NCI-H748 (cell line): ENCODE results near the gene APRT.
A peak's percentile ranks its signal among the peaks of the same experiment; 100 is the strongest.

Experiments used
- DNase-seq: peaks from one replicate; lab custom pipeline; 2025; ENCODE audit not compliant: unreplicated experiment; lab: John Stamatoyannopoulos, UW

Gene APRT

DNA sequence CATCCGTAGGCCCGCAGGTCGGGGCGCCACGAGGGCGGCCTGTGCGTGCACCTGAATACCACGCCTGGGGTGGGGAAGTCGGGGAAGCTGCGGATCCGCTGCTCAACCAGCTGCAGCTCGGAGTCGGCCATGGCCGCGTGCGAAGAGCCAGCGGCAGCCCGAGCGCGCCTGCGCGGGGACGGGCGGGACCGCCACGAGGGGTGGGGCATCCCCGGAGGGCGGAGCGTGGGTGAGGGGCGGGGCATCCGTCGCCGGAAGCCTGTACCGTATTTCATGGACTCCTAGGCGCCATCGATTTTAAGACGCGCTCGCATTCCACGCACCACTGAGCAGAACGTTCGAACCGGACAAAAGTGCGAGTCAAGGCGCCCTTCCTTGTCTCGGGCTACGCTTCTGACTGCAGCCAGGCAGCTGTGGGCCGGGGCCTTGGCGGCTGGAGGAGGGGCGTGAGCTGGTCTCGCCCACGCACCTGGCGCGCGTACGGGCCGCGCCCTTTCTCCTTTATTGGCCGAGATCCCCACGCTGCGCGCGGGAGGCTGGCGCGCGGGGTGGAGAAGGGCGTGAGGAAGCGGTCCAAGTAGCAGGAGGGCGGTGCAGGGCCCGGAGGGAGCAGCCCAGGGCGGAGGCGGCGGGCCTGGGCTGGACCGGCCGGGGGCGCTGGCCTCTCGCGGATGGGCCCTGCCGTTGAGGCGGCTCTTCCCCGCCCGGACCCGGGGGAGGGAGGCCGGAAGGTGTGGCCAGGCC, at the start of gene APRT:
Gene APRT (minus strand): TSS at position 160 of the 744 bp plus-strand sequence. CDS start 29 bp downstream, at position 131.
- peak; percentile 86 for DNase-seq

- no peak for DNase-seq
These were observed 49.6 kb upstream of the APRT start for GRCh38 chr16:88861359-88861758.

- DNase-seq = no peak
These were observed 47.8 kb upstream of the APRT start for GRCh38 chr16:88859381-88860091.

DNA sequence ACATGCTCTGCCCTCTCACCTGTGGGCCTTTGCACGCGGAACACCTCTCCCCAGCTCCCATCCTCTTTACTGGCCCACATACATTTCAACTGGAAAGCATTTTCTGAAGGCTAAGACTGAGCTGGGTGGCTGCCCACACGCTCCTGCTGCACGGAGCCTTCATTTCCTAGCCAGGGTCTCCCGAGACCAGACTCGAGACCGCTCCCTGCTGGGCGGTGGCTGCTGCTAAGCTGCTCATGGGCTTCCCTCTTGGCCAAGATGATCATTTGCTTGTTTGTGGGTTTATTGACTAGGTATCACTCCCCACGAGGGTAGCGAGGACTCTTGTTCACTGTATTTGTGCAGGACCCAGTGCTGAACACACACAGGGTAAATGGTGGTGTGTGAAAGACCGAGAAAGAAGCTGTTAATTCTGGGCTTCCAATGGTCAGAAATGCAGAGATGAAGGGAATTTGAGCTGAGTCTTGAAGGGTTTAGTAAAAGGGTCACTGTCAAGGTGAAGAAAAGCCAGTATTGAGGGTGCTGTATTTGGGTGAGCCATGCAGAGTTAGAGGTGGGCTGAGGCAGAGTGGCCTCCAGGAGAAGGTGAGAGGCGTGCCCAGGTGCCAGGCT, 46.1 kb upstream of the APRT start:
- peak; percentile 43 for DNase-seq

DNA sequence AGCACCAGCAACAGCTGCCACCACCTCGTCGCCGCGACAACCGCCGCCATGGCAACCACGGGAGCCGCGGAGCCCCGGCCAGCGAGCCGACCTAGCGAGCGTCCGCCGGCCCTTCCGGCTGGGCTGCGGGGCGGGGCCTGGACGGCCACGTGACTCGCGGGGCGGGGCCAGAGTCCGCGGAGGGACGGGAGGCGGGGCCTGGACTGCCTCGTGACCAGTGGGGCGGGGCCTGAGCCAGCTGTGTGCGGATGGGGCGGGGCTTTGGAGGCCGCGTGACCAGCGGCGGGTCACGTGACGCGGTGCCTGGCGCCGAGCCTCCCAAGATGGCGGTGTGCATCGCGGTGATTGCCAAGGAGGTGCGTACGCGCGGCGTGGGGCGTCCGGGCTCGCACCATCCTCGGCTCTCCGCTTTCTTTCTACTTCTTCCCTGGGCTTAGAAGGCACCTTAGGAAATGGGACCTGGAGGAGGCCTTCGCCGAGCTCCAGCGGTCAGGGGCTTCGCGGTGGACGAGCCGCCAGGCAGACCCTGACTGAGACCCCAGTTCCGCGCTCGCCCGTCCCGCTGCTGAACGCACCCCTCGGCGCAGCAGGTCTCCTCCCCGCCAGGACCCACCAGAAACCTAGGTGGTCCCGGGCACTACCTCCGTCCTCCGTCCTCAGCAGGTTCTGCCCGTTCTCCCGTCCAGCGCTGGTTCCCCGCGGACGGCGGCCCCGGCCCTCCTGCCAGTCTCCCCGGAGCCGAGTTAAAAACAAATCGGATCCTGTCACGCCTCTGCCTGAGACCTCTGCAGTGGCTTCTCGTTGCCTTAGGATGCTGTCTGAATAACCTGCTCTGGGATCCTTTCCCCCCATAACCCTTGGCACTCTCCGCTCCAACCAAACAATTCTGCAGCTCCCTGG, 45.4 kb upstream of the APRT start, which contains the start of the genes GALNS and TRAPPC2L:
Gene GALNS (minus strand): TSS at position 120 of the 900 bp plus-strand sequence. CDS start 70 bp downstream, at position 50.
Gene TRAPPC2L (plus strand): TSS at position 300 of the 900 bp plus-strand sequence. CDS start 24 bp downstream, at position 324.
- peak; percentile 90 for DNase-seq

GRCh38 chr16:88856122-88856827, 44.5 kb upstream of the APRT start:
- DNase-seq = peak; percentile 31

DNA sequence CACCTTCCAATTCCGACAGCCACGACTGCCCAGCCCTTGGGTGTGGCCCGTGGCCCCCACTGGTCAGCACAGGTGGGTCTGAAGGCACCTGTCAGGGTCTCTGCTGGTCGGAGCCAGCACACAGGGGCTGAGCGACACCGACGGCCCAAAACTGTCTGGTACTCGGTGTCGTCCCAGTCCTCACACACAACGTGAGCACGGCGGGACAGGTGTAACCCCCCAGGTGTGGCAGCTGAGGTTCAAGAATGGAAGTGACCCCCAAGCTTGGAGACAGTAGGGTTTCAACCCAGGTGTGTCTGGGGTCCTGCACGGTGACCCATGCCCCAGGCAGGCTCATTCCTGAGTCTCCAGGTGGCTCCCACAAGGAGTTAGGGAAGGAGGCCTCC, 44.0 kb upstream of the APRT start:
- no peak for DNase-seq

DNA sequence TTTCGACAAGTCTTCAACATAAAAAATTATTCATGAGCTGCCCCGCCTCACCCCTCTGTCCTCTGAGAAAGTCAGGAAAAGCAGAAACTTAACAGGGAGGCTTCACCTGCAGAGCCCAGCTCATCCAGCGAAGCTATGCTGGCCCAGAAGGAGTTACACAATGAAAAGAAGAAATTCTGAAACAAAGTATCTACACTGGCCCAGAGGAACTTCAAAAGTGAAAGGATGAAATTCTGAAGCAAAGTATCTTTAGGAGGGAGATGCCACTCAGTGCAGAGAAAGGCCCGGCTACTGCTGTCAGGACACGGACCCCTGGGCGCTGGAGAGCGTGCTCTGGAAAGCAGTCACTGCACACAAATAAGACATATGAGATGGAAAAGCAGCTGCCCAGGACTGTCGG, 43.4 kb upstream of the APRT start:
- DNase-seq = no peak

GRCh38 chr16:88854306-88855111, 42.8 kb upstream of the APRT start:
- DNase-seq = no peak

- no peak for DNase-seq
These were observed 41.7 kb upstream of the APRT start for GRCh38 chr16:88853325-88853941.

GRCh38 chr16:88851616-88852015, 39.9 kb upstream of the APRT start:
- no peak for DNase-seq

DNA sequence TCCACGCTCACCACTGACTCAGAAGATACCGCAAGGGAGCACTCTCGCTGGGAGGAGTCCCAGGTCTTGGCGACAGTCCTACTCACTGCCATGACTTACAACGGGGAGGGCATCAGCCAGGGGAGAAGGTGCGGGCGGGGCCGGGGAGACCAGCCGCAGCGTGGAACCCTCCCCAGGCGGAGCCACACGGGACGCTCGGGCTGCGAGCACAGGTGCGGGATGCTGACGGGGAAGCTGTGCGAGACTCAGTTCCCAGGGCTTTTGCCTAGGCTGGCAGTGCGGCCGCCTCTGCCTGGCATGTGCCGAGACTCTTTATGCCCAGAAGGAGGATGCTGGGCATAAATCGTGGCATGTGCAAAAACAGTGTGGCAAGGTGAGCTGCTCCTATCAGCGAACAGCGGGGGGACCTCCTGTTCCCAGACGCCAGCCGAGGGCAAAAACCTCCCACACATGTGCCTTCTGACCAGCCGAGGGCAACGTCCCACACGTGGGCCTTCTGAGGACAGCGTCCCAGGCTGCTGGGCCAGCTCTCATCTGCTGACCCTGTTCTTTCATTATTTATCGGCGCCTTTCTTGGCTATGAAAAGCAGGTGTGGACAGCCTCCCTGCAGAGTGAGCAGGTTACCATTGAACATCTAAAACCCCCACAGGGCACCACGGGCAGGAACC, 38.9 kb upstream of the APRT start:
- DNase-seq = no peak

DNA sequence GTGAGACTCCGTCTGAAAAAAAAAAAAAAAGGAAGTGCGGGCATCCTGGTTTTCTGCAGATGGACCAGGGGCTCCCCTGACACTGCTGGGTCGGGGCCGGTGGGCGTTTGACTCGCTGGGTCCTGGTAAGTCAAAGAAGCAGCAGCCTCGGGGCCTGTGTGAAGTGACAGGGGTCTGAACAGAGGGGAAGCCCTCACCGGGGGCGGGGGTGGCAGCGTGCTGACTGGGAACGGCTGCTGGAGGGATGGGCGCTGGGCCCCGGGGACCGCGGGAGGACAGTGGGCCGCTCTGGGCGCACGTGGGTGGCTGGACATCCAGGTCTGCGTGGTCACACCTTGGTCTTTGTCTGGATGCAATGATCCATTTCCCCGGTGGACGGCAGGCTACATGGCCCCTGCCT, 36.8 kb upstream of the APRT start:
- DNase-seq = no peak

DNA sequence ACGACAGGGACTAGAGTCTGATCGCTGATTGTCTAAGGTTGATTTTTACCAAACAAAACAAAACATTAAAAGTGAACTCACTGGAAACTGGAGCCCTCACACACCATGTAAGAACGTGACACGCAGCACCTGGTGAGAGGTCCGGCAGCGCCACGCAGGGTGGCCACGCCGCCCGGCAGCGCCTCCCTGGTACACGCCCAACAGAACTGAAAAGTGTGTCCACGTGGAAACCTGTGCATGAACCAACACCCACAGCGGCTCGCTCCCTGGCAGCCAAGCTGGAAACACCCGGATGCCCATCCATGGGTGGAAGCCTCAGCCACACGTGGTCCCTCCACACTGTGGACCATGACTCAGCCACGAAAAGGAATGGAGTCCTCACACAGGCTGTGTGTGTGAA, 35.9 kb upstream of the APRT start:
- DNase-seq = no peak

- no peak for DNase-seq
These were observed 34.4 kb upstream of the APRT start for GRCh38 chr16:88846088-88846487.

- DNase-seq = no peak
These were observed 32.8 kb upstream of the APRT start for GRCh38 chr16:88844419-88845036.

GRCh38 chr16:88843256-88843655, 31.5 kb upstream of the APRT start:
- no peak for DNase-seq

DNA sequence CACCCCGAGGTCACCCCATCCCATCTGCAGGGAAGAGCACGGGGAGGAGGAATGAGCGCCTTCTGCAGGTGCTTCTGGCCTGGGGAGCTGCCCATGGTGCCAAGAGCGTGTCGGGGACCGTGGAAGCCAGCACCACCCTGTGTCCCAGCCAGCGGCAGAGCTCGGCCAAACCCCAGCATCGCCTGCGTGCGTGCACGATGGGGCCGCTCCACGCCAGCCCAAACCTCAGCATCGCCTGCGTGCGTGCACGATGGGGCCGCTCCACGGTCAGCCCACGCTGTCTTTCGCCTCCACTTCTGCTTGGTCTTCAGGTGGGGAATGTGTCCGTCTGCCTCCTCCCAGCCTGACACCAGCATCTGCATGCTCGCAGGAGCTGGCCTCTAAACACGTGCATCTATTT, 31.1 kb upstream of the APRT start:
- DNase-seq = no peak
